ENCODE results near the gene CCDC85C.

CCDC85C gene

DNA sequence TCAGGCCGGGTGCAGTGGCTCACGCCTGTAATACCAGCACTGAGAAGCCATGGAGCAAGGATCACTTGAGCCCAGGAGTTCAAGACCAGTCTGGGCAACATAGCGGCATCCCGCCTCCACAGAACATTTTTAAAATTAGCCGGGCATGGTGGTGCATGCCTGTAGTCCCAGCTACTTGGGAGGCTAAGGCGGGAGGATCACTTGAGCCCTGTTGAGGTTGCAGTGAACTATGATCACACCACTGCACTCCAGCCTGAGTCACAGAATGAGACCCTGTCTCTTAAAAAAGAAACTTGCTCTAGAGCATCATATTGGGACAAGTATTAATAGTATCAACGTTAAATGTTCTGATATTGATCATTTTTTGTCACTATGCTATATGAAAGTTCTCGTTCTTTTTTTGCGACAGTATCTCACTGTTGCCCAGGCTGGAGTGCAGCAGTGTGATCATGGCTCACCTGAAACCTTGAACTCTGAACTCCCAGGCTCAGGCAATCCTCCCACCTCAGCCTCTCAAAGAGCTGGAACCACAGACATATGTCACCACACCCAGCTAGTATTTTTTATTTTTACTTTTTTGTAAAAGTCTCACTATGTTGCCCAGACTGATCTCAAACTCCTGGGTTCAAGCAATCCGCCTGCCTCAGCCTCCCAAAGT is 47.7 kb downstream of the CCDC85C start:
- DNase-seq (ENCODE audit: low spot score), result no peak

DNA sequence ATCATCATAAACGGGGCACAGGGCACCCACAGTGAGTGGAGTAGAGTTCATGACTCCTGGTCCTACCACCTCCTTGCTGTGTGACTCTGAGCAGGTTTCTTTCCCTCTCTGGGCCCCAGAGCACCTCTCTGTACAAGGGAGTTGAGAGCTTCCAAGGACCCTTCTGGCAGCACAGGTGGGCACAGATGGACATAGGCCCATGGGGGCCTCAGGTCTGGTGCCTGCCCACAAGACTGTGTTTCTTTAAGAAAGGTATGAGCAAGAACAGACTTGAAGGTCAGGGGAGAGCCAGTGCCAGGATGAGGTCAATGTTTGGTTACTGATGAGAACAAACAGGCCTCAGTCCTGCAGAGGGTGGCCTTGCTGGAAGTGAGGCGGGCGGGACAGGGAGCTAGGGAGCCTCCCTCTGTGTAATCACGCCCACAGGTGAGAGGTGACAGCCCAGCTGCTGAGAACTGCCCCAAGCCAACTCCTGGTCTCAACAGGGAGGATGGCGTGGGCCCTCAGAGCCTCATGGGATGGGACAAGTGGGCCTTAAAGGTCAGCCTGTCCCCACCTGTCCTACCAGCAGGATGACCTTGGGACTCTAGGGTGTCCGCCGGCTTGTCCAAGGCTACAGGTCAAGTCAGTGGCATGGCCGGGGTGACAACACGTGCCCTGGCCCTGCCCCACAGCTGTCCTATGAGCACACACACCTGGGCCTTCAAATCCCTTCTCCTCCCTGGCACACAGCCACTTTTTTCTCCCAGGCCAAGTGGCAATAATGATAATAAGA is 49.1 kb downstream of the CCDC85C start:
- DNase-seq (ENCODE audit: low spot score), result peak; percentile 55

DNA sequence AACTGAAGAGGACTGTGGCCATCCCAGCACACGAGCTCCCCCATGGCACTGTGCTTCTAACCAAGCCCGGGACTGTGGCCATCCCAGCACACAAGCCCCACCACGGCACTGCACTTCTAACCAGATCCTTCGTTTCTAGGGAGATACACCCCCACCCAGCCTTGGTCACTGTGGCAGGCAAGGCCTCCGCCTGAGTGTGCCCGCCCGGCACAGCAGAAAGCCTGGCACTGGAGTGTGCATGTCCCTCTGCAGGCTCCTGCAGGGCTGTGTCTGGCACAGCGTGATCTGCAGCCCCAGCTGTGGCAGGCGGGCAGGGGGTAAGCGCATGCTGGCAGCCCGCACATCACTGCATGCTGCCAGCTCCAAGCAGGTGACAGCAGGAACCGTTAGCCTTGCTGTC is 49.8 kb downstream of the CCDC85C start:
- no peak for DNase-seq (ENCODE audit: low spot score)

DNA sequence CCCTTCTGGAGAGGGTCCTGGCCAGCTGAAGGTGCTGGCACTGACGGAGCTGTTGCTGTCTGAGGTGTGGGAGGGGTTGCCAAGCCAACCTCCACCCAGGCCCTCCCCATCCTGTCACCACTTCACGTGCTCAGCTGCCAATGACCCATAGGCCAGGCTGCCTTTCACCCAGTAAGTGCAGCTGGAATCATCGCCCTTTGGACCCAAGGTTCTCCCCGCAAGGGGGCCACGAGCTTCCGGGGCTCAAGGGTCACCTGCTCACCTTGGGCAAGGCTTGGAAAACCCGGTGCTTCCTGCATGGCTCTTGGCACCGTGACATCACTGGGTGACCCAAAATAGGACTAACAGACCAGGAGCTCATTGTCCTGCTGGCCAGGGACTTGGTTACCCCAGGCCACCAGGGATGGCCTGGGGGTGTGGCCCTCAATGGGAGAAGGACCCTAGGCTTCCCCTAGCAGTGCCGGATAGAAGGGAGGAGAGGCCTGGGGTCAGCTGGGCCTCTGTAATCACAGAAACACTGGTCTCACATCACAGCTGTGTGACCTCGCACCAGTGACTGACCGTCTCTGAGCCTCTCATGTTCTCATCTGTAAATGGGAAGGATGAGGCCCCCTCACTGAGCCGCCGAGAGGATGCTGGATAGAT is 51.3 kb downstream of the CCDC85C start:
- DNase-seq (ENCODE audit: low spot score), result peak; percentile 71

DNA sequence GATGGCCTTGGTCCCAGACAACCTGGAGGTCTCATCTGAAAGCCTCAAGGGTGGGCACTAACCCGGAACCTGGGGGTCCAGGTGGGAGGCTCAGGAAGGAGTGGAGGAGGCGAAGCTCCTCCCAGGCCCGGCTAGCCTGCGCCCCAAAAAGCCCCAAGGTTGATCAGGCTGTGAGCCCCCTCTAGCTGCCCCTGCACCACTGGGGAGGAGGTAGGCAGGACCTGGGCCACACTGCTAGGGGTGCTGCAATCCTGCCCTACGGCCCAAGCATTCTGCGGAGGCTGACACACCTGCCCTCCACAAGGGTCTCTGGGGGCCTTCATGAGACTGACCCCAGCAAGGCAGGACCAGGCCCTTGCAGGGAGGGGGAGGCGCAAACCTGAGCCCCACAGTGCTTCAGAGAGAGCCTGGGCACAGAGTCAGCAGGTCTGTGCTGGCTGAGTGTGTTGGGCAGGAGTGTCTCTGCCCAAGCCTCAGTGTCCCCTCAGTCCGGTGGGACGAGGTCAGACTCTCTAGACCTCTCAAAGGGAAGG is 51.9 kb downstream of the CCDC85C start:
- DNase-seq (ENCODE audit: low spot score), result no peak

DNA sequence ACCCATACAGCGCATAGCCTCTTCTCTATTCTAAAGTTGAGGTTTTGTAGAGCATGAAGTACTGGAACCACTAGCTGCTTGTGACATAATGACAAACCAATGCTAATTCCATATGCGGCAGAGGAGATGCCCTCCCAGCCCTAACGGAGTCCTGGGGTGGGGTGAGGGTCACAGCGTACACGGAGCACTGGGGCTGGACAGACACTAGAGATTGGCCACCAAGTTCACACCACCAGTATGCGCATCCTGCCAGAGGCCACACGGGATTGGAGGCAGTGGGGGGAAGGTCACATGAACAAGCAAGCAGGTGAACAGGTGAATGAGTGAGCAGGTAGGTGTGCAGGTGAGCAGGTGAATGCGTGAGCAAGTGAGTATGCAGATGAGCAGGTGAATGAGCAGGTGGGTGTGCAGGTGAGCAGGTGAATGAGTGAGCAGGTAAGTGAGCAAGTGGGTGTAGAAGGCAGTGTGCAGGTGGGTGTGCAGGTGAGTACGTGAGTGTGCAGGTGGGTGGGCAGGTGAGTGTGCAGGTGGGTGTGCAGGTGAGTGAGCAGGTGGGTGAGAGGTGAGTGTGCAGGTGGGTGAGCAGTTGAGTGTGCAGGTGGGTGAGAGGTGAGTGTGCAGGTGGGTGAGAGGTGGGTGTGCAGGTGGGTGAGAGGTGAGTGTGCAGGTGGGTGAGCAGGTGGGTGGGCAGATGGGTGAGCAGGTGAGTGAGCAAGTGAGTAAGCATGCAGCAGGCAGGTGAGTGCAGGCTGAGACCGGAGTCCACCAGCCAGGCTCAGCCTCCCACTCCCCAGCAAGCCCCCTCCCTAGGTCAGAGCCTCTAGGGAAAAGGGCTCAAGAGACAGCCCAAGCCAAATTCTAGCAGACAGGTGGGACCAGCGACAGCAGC is 52.7 kb downstream of the CCDC85C start:
- no peak for DNase-seq (ENCODE audit: low spot score)

DNA sequence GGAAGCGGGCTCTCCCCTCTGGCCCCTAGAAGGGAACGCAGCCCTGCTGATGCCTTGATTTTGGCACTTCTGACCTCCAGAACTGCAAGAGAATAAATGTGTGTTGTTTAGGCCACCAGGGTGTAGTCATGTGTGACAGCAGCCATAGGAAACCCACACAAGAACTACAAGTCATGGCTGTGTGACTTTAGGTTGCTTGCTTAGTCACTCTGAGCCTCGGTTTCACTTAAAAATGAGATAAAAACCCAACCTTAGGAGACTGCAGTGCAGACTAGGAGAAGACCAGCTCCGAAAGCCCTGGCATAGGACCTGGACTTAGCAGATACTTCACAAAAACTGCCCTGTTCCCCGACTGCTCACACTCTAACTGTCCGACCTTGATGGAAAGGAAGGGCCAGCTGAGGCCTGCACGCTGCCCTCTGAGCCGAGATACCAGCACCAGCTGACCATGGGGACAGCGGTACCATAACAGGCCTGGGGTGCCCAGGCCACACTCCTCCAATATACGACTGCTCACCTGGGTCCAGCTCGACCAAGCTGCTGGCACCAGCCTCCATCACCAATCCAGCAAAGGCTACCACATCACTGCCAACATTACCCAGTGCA is 53.5 kb downstream of the CCDC85C start:
- DNase-seq (ENCODE audit: low spot score), result no peak

DNA sequence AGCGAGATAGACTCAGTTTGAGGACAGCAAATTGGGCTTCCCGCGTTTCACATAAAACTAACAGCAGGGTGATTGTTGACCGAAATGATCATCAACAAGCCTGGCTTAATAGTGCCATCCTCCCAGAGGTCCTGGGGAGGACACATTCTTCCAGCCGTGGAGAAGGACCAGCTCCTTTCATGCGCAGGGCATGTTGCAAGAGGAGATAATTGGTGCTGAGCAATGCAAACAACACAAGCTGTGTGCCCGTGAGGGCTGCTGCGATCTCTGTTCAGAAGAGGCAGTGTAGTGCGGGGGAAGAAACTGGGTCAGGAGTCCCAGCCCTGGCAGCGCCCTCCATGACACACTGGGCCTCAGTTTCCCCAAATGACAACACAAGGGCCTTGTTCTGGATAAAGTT is 54.3 kb downstream of the CCDC85C start:
- peak; percentile 72 for DNase-seq (ENCODE audit: low spot score)

DNA sequence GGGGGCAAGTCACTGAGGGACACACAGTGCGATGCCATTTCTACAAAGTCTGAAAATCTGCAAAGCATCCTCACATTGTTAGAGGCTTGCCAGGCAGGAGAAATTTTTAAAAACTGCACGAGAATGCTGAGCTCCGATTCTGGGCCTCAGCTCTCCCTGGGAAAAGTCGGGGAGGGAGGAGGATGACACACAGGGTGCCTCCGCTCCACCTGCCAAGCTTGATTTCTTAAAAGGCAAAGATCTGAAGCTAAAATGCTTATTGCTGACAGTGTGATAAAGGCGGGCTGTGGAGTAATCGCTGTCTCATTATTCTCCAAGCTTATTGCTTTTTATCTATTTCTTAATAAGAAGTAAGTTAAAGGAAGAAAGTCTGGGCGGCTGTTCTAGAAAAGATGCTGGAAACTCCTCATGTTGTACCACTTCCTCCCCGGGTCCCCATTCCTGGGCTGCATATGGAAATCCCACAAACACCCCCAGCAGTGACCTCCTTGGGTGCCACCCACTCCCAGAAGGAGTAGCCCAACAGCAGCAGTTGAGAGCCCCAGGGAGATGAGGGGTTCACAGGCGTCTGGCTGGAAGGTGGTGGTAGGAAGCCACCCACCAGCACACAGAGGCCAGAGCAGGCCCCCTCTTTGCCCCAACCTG is 55.0 kb downstream of the CCDC85C start:
- DNase-seq (ENCODE audit: low spot score), result no peak

DNA sequence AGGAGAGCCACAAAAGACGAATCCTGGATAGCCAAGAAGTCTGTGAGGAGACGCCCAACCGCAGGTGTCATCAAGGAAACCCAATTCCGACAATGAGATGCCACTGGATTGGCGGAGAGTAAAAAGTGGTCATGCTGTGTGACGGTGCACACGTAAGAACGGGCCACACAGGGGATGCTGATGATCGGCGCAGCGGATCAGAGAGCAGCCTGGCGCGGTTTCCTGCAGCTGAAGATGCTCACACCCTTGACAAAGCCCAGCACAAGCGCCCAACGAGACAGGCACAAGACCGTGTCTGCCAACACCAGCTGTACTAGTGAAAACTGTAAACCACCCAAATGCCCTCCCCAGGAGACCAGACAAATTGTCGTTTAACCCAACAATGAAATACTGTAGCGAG is 55.8 kb downstream of the CCDC85C start:
- DNase-seq (ENCODE audit: low spot score), result no peak

DNA sequence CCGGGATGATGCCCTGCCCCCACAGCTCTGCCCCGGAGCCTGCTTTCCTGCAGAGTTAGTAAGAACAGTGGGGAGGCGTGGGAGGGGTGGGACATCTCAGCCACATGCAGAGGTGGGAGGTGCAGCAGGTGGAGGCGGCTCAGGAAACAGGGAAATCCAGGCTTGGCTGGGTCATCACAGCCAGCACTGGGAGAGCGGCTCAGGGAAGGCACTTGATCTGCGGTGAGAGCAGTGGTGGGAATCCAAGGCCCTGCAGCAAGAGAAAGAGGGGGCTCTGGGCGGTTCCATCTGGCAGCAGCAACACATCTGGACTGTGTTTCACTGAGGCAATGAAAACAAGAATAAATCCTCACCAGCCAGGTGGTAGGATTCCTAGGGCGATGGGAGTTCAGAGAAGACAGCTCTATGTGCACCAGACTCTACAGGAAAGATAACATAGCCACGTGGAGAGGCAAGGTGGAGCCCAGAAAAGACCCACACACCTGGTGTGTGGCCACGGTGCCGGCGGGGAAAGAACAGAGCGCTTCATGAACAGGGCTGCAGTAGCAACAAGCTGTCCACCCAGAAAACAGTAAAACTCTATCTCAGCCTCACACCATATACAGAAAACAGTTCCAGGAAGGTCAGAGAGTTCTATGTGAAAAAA is 57.6 kb downstream of the CCDC85C start:
- DNase-seq (ENCODE audit: low spot score), result no peak

DNA sequence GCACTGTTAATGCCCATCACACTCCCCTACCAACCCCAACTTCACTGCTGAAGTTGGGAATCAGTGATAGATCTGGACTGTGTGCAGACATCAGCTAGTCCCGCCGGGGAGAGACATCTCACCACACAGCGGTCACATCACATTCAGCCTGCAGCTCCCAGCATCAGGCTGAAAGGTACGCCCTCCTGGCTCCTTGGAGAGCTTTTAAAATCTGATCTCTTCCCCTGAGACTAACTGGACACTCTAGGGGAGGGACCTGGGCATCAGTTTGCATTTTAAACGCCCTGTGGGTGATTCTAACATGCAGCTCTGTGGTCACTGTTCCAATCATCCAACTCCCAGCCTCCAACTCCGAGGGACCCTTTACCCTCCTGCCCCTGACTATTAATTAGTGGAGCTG is 58.4 kb downstream of the CCDC85C start:
- DNase-seq (ENCODE audit: low spot score), result no peak

DNA sequence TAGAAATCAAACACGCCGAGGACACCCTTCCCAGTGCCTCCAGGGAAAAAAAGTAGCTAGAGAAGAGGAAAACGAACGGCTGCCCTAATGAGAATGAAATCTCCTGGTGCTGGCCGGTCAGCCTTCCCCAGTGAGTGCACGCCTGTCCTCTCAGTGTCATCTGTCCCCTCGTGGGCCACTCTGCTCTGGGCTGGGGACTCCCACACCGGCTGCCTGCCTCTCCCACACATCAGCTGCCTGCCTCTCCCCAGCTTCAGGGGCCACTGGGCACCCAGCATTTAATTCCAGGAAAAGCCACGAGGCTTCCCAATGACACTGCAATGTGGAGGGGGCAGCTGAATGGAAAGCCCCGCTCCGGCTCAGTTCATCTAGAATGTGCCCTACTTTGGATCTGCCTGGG is 59.0 kb downstream of the CCDC85C start:
- no peak for DNase-seq (ENCODE audit: low spot score)

DNA sequence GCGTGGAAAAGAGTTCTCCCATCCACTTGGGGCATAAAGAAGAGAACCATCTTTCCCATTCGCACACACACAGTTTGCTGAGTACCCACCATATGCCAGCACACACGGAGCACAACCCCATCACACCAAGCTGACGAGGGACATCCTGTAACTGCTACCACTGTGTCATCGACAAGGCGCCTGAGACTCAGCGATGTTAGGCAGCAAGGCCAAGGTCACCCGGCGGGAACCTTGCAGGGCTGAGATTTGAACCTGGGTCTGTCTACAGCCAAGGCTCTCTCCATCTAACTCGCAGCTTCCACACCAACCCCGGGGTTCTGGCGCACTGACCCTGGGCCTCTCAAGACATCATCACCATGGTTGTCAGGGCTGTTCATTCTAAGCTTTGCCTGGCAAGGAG is 60.0 kb downstream of the CCDC85C start:
- no peak for DNase-seq (ENCODE audit: low spot score)

DNA sequence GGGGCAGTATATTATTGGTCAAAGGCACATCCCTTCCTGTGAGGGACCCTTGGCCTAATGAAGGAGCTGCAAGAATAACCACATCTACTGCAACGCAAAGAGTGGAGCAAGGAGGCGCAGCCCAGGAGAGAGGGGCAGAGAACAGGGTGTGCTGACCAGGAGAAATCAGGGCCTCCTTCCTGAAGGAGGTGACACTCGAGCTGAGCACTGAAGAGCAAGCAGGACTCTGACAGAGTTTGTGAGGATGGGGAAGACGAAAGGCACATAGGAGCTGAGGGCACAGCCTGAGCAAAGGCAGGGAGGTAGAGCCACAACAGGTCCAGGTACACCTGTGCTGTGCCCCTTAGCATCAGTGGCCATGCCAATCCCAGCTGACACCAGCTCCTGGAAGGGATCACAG is 60.6 kb downstream of the CCDC85C start:
- no peak for DNase-seq (ENCODE audit: low spot score)

DNA sequence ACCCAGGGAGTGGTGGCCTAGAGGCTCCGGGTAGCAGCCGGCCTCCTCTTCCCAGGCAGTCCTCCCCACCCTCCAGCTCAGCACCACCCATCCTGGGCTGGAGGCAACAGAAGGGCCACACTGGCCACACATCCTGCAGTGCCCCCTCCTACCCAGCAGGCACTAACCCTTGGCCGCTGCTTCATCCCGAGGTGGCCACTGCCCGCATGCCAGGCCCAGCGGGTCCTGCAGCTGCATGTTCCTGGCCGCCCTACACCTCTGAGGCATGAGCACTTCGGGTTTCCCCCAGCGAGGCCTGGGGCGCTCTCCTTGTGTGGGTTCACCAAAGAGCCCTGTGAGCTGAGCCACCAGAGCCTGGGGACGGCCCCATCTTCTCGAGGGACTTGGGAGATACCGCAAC is 61.4 kb downstream of the CCDC85C start:
- DNase-seq (ENCODE audit: low spot score), result no peak

DNA sequence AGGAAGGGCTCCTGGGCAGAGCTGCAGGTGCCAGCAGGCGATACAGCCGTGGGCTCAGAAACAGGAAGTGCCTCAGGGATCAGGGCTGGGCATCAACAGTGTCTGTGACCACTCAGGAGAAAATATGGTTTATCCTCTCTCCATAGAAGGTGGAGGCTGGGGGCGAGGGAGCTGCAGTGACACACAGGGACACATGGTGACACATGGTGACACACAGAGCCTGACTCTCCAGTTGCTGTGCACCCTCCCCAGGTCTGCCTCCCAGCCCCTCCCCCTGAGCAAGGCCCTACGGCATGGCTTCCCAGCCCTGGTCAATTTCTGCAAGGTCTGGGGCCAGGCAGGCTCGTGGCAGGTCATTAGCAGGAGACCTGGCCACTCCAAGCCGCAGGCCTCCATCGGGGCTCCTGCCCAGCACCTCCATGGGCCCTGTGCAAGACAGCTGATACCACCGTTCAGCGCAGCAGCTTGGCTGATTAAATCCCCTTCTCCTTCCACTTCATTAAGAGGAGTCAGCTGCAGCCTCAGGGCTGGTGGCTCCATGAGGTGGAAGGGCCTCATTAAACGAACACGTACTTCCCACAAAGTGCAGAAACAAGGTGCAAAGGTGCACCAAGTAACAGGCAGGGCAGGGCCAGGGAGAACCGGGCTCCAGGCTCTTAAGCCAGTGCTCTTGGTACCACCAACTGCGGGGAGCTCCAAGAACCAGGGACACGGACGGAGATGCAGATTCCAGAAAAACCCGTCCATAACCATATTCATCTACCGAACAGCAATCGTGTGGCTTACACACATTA is 62.1 kb downstream of the CCDC85C start:
- DNase-seq (ENCODE audit: low spot score), result no peak

DNA sequence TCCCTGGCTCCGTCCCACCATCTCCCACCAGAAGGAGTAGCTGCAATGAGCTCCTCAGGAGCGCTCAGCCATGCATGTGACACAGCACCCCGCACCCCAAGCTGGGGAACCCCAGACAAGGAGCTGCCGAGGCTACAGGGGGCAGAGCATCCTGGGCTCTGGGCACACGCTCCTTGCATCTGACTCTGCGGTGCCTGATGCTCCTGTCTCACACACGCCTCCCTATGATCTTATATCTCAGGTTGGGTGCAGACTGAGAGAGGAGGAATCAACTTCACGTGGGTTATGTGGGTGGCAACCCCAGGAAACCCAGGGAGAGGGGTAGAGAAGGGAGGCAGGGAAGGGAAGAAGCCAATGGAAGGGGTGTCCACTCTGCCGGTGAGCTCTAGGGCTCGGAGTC is 62.8 kb downstream of the CCDC85C start:
- DNase-seq (ENCODE audit: low spot score), result no peak

DNA sequence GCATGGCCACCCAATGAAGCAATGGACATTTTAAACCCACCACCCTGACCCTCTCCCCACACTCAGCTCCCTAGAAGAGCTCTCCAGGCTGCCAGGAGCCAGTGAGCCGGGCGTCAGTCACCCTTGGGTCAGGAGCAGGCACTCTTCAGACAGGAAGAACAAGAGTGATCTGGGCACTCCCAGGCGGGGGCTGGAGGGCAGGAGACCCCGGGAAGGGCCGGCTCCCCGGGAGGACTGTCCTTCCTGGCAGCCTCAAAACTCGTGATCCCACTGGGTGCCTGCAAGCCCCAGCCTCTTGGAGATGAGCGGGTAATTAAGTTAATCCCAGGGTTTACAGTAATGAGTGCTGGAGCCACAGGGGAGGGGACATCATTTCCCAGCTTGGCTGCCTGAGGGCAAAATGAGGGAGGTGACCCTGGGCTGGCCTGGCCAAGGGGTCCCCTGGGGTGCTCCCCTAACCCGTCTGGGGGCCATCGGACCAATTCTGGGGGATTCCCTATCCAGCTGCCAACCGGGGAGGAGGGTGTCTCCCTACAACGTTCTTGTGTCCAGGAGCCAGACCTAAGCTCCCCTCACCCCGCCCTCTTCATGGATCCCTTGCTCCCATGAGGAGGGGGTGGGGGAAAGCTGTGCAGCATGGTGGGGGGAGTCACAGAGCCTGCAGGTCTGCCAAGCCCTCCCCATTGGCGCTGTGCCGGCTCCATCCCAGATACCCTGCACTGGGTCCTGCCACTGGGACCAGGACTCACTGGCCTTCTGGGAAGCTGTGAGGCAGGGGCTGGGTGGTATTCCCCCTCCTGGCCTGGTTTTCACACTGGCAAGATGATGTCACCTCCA is 63.6 kb downstream of the CCDC85C start:
- no peak for DNase-seq (ENCODE audit: low spot score)
